GM18870 (cell line): Measurements from ENCODE around the gene FRMD1.

Experiments
- ATAC-seq: cut with Tn5 transposase; IDR thresholded peaks from one replicate; pipeline ENCODE4 v1.9.1; 2021; ENCODE audit warnings: moderate library complexity; ENCODE audit not compliant: unreplicated experiment

FRMD1 gene

GRCh38 chr6:168031411-168031971, 47.5 kb downstream of the FRMD1 start:
- ATAC-seq, result no peak

GRCh38 chr6:168030908-168031307, 48.1 kb downstream of the FRMD1 start:
- no peak for ATAC-seq

- no peak for ATAC-seq
Measured at GRCh38 chr6:168030218-168030746, 48.7 kb downstream of the FRMD1 start.

DNA sequence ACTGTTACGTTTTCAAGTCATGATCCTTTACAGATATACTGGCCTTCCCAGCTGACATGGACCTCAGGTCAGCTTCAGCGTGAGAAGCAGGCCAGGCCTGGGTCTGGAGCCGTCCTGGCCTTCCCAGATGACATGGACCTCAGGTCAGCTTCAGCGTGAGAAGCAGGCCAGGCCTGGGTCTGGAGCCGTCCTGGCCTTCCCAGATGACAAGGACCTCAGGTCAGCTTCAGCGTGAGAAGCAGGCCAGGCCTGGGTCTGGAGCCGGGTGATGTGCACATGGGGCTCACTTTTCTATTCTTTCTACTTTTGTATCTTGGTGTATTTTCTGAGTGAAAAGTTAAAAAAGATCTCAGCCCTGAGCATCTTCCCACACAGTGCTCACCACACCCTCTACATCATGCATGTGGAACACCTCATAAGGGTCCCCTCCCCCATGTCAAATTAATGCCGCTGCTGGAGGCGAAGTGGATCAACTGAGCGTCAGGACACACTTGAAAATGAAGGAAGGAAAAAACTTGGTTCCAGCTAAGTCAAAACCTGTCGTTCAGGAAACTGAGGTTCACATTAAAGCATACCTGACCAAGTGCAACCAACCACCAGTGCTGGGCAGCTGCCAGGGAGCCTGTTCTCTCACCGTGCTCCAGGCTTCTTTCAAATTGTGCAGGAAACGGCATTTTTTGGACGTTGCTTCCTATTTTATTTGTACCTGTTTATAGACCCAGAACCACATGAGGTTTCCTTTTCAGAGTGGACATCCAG, 49.4 kb downstream of the FRMD1 start:
- no peak for ATAC-seq

DNA sequence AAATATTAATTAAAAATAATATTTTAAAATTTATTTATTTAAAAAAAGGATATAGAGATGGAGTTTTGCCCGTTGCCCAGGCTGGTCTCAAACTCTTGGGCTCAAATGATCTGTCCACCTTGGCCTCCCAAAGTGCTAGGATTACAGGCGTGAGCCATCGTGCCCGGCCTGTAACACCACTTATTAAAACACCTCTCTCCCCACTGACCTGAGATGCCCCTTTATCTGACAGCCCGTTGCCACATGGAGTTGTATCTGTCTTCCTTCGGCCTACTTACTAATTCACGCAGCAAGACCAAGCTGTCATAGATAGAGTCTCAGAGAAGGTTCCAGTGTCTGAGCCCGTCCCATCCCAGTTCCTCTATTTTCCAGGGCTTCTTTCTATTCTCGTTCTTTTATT, 50.8 kb downstream of the FRMD1 start:
- ATAC-seq, result no peak

GRCh38 chr6:168027521-168027920, 51.5 kb downstream of the FRMD1 start:
- no peak for ATAC-seq

- ATAC-seq, result no peak
Measured at GRCh38 chr6:168026925-168027324, 52.1 kb downstream of the FRMD1 start.

DNA sequence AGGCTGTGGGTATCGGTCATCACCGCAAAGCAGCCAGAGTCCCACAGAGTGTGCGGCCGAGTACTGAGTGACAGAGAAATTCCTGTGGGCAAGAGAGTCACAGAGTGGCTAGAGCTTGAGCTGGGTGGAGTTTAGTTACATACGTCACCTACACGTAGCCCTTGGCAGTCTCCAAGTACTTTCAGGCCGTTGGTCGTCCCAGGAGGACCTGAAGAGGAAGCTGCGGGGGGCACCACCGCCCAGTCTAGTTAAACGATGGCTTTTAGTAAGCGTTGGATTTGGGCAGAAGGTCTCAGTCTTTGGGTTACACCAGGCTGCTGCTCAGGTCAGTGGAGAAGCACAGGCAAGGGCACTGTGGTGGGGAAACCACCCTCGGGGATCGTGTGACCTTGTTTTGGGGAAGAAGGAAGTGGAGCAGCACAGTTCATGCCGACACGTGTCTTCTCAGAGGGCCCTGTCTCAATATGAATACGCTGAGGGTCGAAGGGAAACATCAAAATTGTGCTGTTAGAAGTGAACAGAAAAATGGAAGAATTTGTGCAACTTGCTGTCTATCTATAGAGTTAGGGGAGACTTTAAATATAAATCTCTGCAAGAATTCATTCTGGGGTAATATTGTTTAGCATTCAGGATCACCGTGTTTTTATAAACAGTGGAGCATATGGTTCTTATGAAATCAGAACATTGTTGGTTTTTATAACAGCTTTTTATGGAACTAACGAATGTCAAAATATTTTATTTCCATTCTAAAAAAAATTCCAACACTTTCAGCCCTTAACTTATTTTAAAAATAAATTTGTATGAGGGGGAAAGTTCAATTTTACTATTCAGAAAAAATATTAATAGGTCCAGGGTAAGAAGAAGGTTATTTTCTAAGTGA, 52.9 kb downstream of the FRMD1 start:
- ATAC-seq, result no peak

DNA sequence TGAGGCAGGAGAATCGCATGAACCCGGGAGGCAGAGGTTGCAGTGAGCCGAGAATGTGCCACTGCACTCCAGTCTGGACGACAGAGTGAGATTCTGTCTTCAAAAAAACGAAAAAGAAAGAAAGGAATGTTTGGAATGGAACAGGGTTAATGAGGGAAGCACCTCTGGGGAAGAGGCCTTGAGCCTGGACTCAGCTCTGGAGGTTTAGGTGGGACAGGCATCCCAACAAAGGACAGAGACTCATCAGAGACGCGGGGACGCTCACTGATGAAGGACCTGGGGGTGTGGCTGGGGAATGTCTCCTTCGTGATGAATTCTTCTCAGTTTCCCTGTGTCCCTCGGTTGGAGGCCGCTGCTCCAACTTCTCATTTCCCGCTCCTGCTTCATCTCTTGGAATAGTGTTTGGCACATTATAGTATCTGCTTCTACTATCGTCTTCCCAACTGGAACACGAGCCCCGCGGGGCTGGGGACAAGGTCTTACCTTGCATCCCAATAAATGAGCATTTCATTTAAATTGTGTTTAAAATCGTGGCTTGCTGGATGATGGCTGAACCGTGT, 54.0 kb downstream of the FRMD1 start:
- no peak for ATAC-seq

DNA sequence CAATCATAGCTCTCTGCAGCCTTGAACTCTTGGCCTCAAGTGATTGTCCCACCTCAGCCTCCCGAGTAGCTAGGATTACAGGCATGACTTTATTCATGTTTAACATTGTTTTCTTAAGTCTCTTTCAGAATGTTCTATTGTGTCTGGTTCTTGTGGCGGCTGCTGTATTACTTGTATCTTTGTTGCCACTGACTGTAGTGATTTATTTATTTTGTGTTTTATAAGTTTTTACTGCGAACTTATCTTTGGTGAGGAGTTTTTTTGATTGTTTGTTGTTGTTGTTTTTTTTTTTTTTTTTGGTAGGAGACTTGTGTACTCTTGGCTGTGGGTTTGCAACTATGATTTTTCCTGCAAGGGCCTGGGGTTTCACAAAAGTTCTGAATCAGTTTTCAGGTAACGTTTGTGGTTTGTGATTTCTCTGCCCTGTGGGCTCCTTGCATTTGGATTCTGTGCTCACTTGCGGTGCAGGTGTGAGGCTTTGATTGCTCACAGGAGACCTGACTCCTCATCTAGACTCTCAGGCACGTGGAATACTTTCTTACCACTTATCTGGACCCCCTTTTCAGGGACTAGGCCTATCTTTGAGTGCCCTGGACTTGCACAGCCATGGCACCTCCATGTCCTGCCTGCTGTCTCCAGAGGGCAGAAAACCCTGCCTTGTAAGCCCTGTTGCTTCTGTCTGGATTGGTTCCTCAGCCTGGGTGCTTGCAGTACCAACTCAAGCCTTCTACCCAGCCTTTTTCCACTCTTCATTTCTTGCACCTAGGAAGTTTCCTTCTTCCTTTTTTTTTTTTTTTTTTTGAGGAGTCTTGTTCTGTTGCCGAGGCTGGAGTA, 56.3 kb downstream of the FRMD1 start:
- no peak for ATAC-seq

- no peak for ATAC-seq
Measured at GRCh38 chr6:168021581-168021980, 57.4 kb downstream of the FRMD1 start.

GRCh38 chr6:168020242-168020641, 58.8 kb downstream of the FRMD1 start:
- no peak for ATAC-seq

DNA sequence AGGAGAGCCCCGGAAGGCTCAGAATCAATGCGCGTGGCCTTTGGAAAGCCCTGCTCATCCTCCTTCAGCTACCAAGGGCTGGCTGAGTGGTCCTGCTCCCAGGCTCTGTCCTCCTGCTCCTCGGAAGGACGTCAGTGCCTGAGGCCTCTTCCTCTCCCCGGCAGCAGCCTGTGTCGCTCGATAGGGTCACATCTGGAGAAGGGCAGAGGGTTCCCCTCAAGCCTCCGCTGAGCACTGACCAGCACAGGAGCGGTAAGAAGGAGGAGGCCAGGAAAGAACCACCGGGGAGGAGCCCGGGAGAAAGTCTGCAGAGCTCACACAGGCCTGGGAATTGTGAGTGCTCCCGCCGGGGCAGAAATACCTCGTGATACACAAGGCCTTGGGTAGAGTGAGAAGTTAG, 60.3 kb downstream of the FRMD1 start:
- ATAC-seq, result no peak

GRCh38 chr6:168017629-168018028, 61.4 kb downstream of the FRMD1 start:
- no peak for ATAC-seq

- ATAC-seq, result no peak
Measured at GRCh38 chr6:168016721-168017525, 62.1 kb downstream of the FRMD1 start.

- ATAC-seq, result no peak
Measured at GRCh38 chr6:168016176-168016620, 62.8 kb downstream of the FRMD1 start.

DNA sequence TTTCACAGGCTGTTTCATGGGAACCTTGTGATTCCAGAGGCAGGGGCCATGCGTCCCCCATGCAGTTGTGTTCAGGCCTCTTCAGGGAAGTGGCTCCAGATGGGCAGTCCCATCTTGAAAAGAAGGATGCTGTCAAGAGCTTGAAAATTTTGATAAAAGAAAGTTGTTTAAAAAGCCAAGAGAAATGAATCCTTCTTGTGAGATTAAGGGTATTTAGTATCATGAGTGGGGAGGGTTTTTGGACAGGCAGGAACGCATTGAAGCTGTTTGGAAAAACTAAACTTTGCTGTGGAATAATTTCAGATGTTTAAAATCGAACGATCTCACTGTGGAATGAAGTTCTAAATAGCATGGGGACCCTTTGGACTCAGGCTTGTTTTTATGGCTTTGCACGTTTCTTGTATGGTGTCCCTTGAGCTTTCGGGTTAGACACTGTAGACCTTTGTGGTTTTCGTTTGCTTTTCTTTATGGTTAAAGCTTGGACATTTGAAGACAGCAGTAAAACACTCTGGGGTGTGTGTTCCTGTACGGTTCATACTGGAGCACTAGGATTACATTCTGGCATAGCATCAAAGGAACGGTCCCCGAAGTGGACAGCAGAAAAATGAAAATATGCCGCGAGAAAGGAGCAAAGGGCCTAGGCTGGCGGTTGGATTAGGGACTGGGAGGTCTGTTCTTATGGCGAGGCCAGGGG, 63.4 kb downstream of the FRMD1 start:
- no peak for ATAC-seq

DNA sequence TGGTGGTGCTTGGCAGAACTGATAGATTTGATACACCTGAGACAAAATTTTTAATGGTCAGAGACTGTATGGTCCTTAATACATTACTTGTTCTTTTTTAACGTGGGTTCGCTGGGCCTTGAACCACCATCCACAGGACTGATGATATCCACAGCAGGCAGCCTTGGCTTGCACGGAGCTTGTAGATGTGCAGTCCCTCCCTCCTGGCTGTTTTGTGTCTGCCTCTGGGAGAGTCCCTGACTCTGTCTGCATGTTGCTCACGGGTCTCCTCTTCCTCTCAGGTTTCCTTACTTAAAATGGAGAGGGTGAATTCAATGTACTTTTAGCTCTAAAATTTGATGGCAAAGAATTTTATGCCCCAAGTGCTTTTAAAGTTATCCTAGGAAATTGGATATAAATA, 64.0 kb downstream of the FRMD1 start:
- ATAC-seq, result no peak

DNA sequence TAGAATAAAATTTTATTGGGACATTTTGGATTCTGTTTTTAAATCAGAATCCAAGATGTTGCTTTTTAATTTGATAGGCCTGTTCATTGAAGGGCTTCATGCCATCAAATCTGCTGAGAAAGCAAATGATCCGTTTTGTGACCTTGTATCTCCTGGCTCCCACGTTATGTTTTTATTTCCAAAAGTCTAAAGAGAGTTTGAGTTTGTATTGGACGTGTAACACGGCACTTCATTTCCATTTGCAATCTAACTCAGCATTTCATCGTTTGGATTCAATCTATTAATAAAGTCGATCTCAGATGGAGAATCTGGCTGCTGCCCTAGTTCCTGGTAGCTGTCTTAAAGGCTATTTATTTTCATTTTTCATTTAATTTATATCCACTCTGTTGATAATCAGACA, 64.6 kb downstream of the FRMD1 start:
- no peak for ATAC-seq
